Astrocyte of the hippocampus (primary cell): ENCODE results near the gene NDUFV2.
"Not testable (repeated sequence)": the region's sequence is repeated elsewhere in the genome, so short reads cannot be mapped to it uniquely, and the experiment has no call there.

Experiments used
- DNase-seq: peaks from one replicate; pipeline ENCODE4 v3.0.0; 2011; ENCODE audit warnings: low read depth, low spot score

Gene NDUFV2

DNA sequence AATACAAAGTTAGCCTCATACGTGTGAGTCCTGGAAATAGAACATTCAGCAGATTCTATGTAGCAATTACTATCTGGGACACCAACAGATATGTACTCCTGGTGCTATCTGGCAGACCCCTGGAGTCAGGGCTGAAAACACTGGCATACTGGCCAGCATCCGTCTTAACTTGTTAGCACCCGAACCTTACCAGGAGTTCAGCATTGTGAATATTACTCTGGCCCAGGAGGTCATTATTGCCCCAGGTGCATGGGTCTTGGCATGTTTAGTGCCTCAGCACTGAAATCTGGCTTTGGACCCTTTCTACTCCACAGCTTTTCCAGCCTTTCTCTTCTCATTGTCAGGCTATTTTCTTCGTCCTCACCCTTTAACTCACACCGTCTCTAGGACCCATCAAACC lies 11.9 kb upstream of the NDUFV2 start:
- no peak for DNase-seq

DNA sequence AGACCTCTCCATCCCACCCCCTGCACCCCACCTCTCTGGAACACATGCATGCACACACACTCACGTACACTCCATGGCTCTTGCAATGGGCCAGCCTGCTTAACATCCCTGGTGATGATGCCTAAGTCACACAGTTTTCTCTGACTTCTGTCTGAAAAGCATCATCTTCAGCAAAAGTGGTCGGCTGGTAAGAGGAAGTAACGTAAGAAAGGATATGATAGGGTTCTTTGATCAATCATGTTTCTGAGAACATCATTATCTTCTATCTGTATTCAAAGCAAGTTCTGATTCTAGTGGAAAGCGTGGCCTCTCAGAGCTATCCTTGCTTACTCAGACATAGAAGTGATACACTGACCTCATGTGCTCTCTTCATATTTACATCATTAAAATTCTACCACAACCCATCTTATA lies 11.4 kb upstream of the NDUFV2 start:
- no peak for DNase-seq

DNA sequence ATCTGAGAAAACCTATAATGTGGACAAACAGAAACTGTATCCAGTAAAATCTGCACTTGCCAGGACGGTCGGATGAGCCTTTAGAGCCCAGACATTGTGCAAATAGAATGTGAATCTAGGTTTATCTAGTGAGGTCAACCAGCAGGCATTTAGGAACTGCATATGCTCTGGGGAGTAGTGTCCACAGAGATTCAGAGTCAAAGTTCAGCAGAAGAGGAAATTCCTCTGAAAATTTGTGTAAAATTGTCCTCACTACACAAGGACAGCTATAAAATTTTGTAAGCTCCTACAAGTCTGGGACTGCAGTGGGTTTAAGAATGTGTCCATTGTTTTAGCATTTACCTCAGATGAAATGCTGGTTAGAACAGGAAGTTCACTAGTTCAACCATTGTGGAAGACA lies 9.8 kb upstream of the NDUFV2 start:
- DNase-seq, result no peak

- DNase-seq, result not testable (repeated sequence)
Observed at GRCh38 chr18:9093109-9093508, 9.4 kb upstream of the NDUFV2 start.

DNA sequence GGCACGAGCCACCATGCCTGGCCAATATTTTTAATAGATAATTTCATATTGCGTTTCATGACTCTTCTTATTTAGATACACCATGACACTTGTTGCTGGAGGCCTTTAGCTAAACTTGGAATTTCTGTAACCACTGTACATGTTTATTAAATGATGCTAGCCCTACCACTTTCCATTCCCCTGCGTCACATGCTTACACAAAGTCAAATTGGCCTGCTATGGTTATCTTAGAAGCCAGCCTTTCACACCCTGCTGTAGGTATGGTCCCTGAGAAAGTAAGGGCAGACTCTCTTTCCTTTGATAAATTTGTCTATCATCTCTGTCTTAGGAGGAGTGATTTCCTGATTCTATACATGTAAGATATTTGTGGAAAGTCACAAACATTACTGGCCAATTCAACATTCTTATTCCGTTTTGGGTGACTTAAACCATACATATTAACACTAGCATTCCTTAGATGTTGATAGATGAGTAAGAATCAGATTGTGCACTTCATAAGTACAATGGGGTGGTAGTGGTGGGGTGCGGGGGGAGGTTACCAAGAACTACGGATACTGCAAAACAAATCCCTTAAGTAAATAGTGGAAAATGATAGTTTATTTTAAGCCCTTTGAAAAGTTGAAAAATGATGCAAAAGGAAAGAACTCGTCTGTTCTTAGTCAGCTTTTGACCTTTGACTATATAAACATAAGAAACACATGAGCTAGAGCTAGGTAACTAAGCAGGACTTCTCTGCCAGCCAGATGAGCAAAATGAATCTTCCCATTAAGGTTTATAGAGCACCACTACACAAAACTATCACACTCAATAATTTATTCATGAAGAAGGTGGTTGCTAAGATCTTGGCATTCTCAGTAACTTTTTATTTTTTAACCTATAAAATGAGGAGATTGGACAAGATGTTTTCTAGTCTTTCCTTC lies 7.9 kb upstream of the NDUFV2 start:
- DNase-seq, result peak; percentile 49

DNA sequence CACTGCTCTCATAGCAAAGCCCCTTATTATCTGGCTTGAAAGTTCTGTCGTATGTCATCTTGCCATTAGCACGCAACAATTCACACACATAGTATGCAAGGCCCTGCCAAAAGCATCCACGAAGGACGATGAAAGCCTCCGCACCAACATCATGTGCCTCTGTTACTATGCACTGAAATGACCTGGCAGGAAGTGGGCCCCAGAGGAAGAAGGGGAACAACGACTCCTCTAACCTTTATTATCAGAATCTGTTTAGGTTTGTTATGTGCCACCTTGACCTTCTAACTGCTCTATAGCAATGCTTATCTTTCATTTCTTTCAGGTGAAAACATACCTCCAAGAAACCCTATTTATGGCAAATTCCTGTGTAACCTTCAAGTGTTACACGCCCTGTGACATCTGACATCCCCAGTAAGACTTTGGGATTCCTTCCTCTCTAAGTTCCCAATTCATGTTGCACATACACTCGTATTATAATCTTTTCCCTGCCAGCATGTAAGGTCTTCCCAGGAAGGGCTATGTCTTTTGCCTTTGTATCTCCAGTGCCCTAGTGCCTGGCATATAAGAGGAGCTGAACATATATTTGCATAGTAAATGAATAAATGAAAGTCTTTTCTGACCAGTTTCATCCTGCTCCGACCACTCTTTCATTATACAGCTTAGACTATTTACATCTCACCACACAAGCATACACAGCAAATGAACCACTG lies 7.0 kb upstream of the NDUFV2 start:
- no peak for DNase-seq

GRCh38 chr18:9096007-9096371 lies 6.5 kb upstream of the NDUFV2 start:
- no peak for DNase-seq

DNA sequence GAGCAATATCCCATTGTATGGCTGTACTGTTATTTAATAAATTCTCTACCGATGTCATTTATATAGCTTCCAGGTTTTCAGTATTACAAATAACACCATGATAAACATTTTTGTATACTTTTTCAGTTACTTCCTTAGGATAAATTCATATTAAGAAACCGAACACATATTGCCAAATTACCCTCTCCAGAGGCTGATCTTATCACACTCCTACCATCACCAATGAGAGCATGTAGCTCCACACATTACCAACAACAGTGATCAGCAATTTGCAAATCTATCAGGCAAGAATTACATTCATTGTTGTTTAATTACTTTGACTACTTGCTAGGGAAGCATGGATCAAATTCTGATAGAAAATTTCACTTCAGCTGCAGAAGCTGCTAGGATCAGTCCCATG lies 5.8 kb upstream of the NDUFV2 start:
- DNase-seq, result no peak

- DNase-seq, result no peak
Observed at GRCh38 chr18:9097349-9097748, 5.2 kb upstream of the NDUFV2 start.

GRCh38 chr18:9100796-9101195 lies 1.7 kb upstream of the NDUFV2 start:
- no peak for DNase-seq

DNA sequence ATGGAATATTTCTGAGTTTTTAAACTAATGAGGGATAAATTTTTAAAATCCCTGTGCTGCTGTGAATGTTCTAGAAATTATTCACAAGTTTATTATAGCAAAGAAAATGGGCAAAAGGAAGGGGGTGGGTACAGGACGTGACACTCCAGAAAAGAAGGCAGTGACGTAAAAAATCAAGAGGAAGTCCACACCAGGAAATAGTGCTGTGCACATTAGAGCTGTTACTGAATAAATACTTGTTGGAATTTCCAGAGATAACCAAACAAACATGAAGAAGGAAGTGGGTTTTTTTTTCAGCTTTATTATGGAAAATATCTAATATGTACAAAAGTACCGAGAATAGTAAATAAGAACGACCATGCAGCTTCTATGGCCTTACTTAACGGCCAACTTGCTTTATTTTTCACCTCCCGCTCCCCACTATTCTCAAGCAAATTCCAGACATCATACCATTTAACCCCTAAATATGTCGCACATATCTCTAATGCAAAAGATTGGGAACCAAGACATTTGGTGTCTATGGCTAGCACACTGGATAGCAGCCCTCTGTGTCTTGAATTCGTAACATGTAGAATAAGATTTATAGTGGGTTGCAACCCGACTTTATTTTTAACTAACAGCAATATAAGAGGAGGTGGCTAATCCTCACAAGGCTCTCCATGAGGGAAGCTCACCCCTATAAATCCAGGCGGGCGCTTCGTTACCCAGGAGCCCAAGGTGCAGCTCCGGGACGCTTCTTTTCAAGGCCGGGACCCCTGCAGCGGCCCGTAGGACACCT lies 580 bp upstream of the NDUFV2 start:
- DNase-seq, result peak; percentile 62

DNA sequence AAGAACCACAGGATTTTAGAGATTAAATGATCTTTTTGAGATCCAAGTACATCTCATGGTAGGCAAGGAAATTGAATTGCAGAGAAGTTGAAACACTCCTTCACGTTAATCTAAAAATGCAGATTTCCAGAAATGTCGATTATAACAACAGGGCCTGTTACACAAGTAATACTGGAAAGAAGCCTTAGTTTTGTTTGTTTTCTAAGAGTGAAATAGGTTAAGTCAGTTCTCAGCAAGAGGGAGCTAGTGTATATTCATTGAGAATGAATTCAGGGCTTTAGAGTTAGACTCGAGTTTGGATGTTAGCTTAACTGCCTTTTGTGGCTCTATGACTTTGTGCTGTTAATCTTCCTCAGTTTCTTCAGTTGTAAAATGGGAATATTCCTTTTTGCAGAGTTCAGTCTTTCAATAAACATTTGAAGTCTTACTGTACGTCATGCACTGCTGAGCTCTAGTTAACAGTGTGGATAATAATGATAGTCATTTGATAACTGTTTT lies 926 bp downstream of the NDUFV2 start:
- peak; percentile 34 for DNase-seq

- DNase-seq, result no peak
Observed at GRCh38 chr18:9104244-9104901, 1.9 kb downstream of the NDUFV2 start.

GRCh38 chr18:9105420-9105819 lies 2.9 kb downstream of the NDUFV2 start:
- DNase-seq, result no peak

DNA sequence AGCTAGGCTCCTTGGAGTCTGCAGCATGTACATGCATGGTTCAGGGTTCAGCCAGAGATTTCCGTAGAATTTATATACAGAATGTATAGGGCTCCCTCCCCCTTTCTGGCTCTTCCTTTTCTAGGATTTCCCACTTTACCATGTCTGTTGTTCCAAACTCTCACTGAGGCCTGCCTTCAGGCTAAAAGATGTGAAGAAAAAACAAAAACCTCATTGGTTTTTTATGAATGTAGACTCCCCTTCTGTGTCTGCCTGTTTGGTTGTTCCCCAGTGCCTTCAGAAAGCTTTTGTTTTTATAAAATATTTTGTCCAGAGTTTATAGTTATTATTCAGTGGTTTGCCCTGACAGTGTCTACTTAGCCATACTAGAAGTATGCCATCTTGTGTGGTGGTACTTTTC lies 3.6 kb downstream of the NDUFV2 start:
- DNase-seq, result no peak

GRCh38 chr18:9106800-9107584 lies 4.5 kb downstream of the NDUFV2 start:
- DNase-seq, result no peak

- no peak for DNase-seq
Observed at GRCh38 chr18:9108911-9109310, 6.4 kb downstream of the NDUFV2 start.

DNA sequence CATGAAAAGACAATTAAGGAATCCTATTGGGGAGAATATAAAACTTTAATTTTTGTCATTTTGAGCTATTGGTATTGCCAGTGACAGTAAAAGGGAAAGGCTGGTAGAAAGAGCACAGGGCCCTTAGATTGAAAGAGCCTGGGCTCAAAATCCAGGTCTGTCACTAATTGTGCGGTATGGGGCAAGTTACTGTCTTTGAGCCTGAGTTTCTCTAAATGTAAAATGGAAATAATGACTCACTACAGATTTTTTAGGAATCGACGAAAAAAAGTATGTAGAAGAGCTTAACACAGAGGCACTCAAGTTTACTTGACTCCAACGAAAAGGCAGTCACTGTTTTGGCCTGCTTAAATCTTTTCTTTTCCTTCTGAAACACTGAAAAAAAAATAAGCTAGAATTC lies 7.0 kb downstream of the NDUFV2 start:
- peak; percentile 32 for DNase-seq

DNA sequence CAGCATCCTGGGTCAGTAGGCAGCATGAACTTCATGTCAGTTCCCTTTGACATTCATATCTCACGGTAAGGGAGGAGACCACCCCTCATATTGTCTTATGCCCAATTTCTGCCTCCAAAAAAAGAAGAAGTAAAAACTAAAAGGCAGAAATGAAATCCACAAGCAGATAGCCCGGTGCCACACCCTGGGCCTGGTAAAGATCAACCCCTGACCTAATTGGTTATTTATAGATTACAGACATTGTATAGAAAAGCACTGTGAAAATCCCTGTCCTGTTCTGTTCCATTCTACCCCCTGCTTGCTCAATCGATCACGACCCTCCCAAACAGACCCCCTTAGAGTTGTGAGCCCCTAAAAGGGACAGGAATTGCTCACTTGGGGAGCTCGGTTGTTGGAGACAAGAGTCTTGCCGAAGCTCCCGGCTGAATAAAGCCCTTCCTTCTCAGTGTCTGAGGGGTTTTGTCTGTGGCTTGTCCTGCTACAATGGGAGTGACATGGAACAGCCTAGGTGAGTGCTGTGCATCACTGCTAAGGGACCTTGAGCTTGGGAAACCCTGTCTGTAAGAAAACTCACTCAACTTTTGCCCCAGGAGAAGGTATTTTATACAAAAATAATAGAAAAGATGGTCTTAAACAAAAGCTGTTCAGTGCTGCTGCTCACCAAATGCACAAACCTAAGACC lies 11.1 kb downstream of the NDUFV2 start:
- DNase-seq, result no peak

GRCh38 chr18:9115984-9116383 lies 13.5 kb downstream of the NDUFV2 start:
- no peak for DNase-seq
